GM23338 (cell line): Measurements from ENCODE around the gene SPN.

ENCODE experiments used
- CREB1 ChIP-seq: fragments of 250-450 bp; sonication (Bioruptor Pico); IDR thresholded peaks from 2 replicates; pipeline ENCODE4 v1.5.0; 2020; ENCODE audit warnings: low read depth, mild to moderate bottlenecking, moderate library complexity
- CTCF ChIP-seq, 2 experiments: fragments of 200-600 bp in 1 of 2; sonication (generic) in 1 of 2; conservative IDR thresholded peaks; 2 replicates each; pipeline versions ENCODE4 v1.5.1 to v1.6.1; 2016 to 2017; ENCODE audit warnings: antibody characterized with exemption in 2 of 2, low read depth in 2 of 2, mild to moderate bottlenecking in 2 of 2, moderate library complexity in 1 of 2
- EZH2 ChIP-seq: fragments of 200-600 bp; sonication (generic); IDR thresholded peaks from one replicate; pipeline ENCODE4 v1.8.0; 2017; ENCODE audit warnings: antibody characterized with exemption, mild to moderate bottlenecking, low read depth; ENCODE audit not compliant: unreplicated experiment
- EZH2phosphoT487 ChIP-seq: fragments of 200-600 bp; sonication (generic); IDR thresholded peaks from one replicate; pipeline ENCODE4 v1.8.1; 2018; ENCODE audit warnings: antibody characterized with exemption; ENCODE audit not compliant: unreplicated experiment
- JUNB ChIP-seq: IDR thresholded peaks from one replicate; pipeline ENCODE4 v1.6.1; 2016; ENCODE audit warnings: antibody characterized with exemption; ENCODE audit not compliant: unreplicated experiment
- POLR2AphosphoS5 ChIP-seq: IDR thresholded peaks from 2 replicates; pipeline ENCODE4 v1.6.1; 2016; ENCODE audit warnings: antibody characterized with exemption, low read depth
- REST ChIP-seq: IDR thresholded peaks from one replicate; pipeline ENCODE4 v1.6.1; 2018; ENCODE audit warnings: antibody characterized with exemption; ENCODE audit not compliant: unreplicated experiment
- STAT1 ChIP-seq: IDR thresholded peaks from one replicate; pipeline ENCODE4 v1.6.1; 2016; ENCODE audit warnings: antibody characterized with exemption; ENCODE audit not compliant: unreplicated experiment
- ZNF114 ChIP-seq: fragments of 250-450 bp; sonication (Bioruptor Pico); IDR thresholded peaks from 2 replicates; pipeline ENCODE4 v1.5.0; 2020; ENCODE audit warnings: mild to moderate bottlenecking, moderate library complexity
- ZNF331 ChIP-seq: fragments of 250-450 bp; sonication (Bioruptor Pico); IDR thresholded peaks from 2 replicates; pipeline ENCODE4 v1.5.0; 2020; ENCODE audit warnings: low read depth, mild to moderate bottlenecking, moderate library complexity
- ZNF462 ChIP-seq: fragments of 250-450 bp; sonication (Bioruptor Pico); IDR thresholded peaks from 2 replicates; pipeline ENCODE4 v1.5.0; 2020; ENCODE audit warnings: mild to moderate bottlenecking, moderate library complexity

- TF ChIP-seq CTCF (conservative IDR thresholded peaks at IDR 0.05; ENCODE audit: low read depth in 2 of 2) (no peak), POLR2AphosphoS5 (no peak), ZNF331 (CRISPR knock-in tag) (no peak), EZH2 (no peak), REST (no peak), EZH2phosphoT487 (no peak), ZNF462 (CRISPR knock-in tag) (no peak), JUNB (no peak), ZNF114 (CRISPR knock-in tag) (no peak), CREB1 (CRISPR knock-in tag) (no peak), STAT1 (no peak)
These were observed 24.7 kb downstream of the SPN start for GRCh38 chr16:29687755-29688154.
